H1 (cell line): ENCODE results near the gene PAX6. TPM values are rescaled to one million over a fixed set of nuclear protein-coding genes. Genes with fewer than 3 reads are reported as not detected.

ENCODE experiments used
- CTCF ChIA-PET: fragments of 300-600 bp; sonication (Branson Sonifier 250); formaldehyde crosslinking; loops from one replicate; lab custom pipeline; 2021; ENCODE audit not compliant: partially characterized antibody; lab: Charles Lee
- POLR2A ChIA-PET: fragments of 300-600 bp; sonication (Branson Sonifier 250); formaldehyde crosslinking; loops from one replicate; lab custom pipeline; 2021; ENCODE audit warnings: inconsistent platforms; ENCODE audit not compliant: partially characterized antibody; lab: Charles Lee
- DNase-seq, 2 experiments: peaks; one replicate each; pipeline versions ENCODE4 v3.0.0 to v3.0.0-alpha.2; 2010 to 2022; ENCODE audit warnings: low spot score in 2 of 2, low read depth in 1 of 2, mixed read lengths in 1 of 2
- FAIRE-seq: peaks from 2 replicates; lab custom pipeline; 2011; peaks lifted over from hg19 to GRCh38; lab: Jason Lieb, UNC
- H2AFZ ChIP-seq: 2 replicates; pipeline ENCODE4 v1.8.1; 2012; ENCODE audit warnings: low read length, inconsistent platforms
- H2AK5ac ChIP-seq: 2 replicates; pipeline ENCODE4 v1.6.1; 2013; ENCODE audit warnings: low read depth, low read length
- H2BK120ac ChIP-seq: replicated peaks from 2 replicates; pipeline ENCODE3; 2013; ENCODE audit warnings: low read depth, low read length, inconsistent platforms
- H2BK12ac ChIP-seq: 2 replicates; pipeline ENCODE4 v1.6.1; 2013; ENCODE audit warnings: low read depth, low read length
- H2BK15ac ChIP-seq: 2 replicates; pipeline ENCODE4 v1.6.1; 2013; ENCODE audit warnings: low read length
- H2BK20ac ChIP-seq: 2 replicates; pipeline ENCODE4 v1.6.1; 2013; ENCODE audit warnings: low read length
- H2BK5ac ChIP-seq: 2 replicates; pipeline ENCODE4 v1.6.1; 2013; ENCODE audit warnings: low read depth, low read length
- H3K14ac ChIP-seq: 2 replicates; pipeline ENCODE4 v1.6.1; 2013; ENCODE audit warnings: inconsistent platforms; ENCODE audit not compliant: insufficient read length
- H3K18ac ChIP-seq: 2 replicates; pipeline ENCODE4 v1.6.1; 2013; ENCODE audit warnings: low read length; ENCODE audit errors: extremely low read depth
- H3K23ac ChIP-seq: 2 replicates; pipeline ENCODE4 v1.6.1; 2013; ENCODE audit warnings: inconsistent platforms; ENCODE audit not compliant: insufficient read length
- H3K23me2 ChIP-seq: 2 replicates; pipeline ENCODE4 v1.6.1; 2013; ENCODE audit warnings: low read depth, low read length
- H3K27ac ChIP-seq: 2 replicates; pipeline ENCODE4 v1.6.1; 2011; ENCODE audit warnings: low read depth, low read length, inconsistent platforms
- H3K27me3 ChIP-seq, 4 experiments: replicated peaks in 1 of 4; 1 replicate in 1 of 4; 2 replicates in 3 of 4; pipeline versions ENCODE4 v1.6.1 to v1.8.1; 2011 to 2013; ENCODE audit warnings: low read length in 3 of 4, mild to moderate bottlenecking in 3 of 4, inconsistent platforms in 2 of 4, mixed read lengths in 2 of 4, moderate library complexity in 1 of 4; ENCODE audit not compliant: control insufficient read depth in 3 of 4, insufficient read depth in 3 of 4; ENCODE audit errors: extremely low read depth in 1 of 4
- H3K36me3 ChIP-seq, 4 experiments: 2 replicates each; pipeline versions ENCODE4 v1.6.1 to v1.8.1; 2011 to 2013; ENCODE audit warnings: mild to moderate bottlenecking in 4 of 4, low read length in 3 of 4, moderate library complexity in 2 of 4, control low read depth in 1 of 4, inconsistent platforms in 1 of 4; ENCODE audit not compliant: insufficient read depth in 4 of 4, control insufficient read depth in 2 of 4
- H3K4ac ChIP-seq: replicated peaks from 2 replicates; pipeline ENCODE3; 2013; ENCODE audit warnings: low read length, low read depth, mixed read lengths, inconsistent platforms; ENCODE audit not compliant: insufficient read length
- H3K4me1 ChIP-seq, 4 experiments: replicated peaks in 1 of 4; 1 replicate in 1 of 4; 2 replicates in 3 of 4; pipeline versions ENCODE4 v1.6.1 to v1.8.1; 2011 to 2013; ENCODE audit warnings: low read length in 3 of 4, inconsistent platforms in 2 of 4, mixed read lengths in 1 of 4; ENCODE audit not compliant: insufficient read depth in 4 of 4, control insufficient read depth in 3 of 4
- H3K4me2 ChIP-seq, 2 experiments: 2 replicates each; pipeline versions ENCODE4 v1.6.1 to v1.8.1; 2011 to 2013; ENCODE audit warnings: low read depth in 2 of 2, low read length in 2 of 2, control low read depth in 1 of 2, inconsistent platforms in 1 of 2, mild to moderate bottlenecking in 1 of 2; ENCODE audit not compliant: insufficient read depth in 1 of 2
- H3K4me3 ChIP-seq, 4 experiments: fragments of 200-600, 300-600 bp in 1 of 4; sonication (generic), shearing (Covaris generic), sonication (Bioruptor Twin) in 1 of 4; 2 replicates each; pipeline versions ENCODE4 v1.5.1 to v1.8.1; 2011 to 2016; ENCODE audit warnings: low read length in 4 of 4, low read depth in 3 of 4, control low read depth in 2 of 4, inconsistent platforms in 2 of 4, mild to moderate bottlenecking in 2 of 4, mixed read lengths in 1 of 4, moderate library complexity in 1 of 4; ENCODE audit not compliant: insufficient read depth in 2 of 4; ENCODE audit errors: extremely low read depth in 1 of 4
- H3K56ac ChIP-seq: replicated peaks from 2 replicates; pipeline ENCODE3; 2013; ENCODE audit warnings: low read depth, mild to moderate bottlenecking, mixed read lengths, low read length, inconsistent platforms; ENCODE audit not compliant: insufficient read length
- H3K79me1 ChIP-seq: 2 replicates; pipeline ENCODE4 v1.6.1; 2013; ENCODE audit warnings: low read depth, low read length, control low read depth
- H3K79me2 ChIP-seq, 2 experiments: 2 replicates each; pipeline versions ENCODE4 v1.6.1 to v1.8.1; 2012 to 2013; ENCODE audit warnings: low read length in 2 of 2, mild to moderate bottlenecking in 2 of 2, inconsistent platforms in 1 of 2; ENCODE audit not compliant: insufficient read depth in 2 of 2, control insufficient read depth in 1 of 2
- H3K9ac ChIP-seq, 4 experiments: replicated peaks in 1 of 4; 1 replicate in 1 of 4; 2 replicates in 3 of 4; pipeline versions ENCODE4 v1.6.1 to v1.8.1; 2011 to 2013; ENCODE audit warnings: low read depth in 3 of 4, low read length in 3 of 4, control low read depth in 2 of 4, mild to moderate bottlenecking in 2 of 4, moderate library complexity in 2 of 4, inconsistent platforms in 1 of 4; ENCODE audit errors: extremely low read depth in 1 of 4
- H3K9me3 ChIP-seq, 2 experiments: 2 replicates each; pipeline versions ENCODE4 v1.6.1 to v1.8.1; 2012 to 2013; ENCODE audit warnings: mild to moderate bottlenecking in 2 of 2, moderate library complexity in 2 of 2, control low read depth in 1 of 2, inconsistent platforms in 1 of 2, low read depth in 1 of 2, low read length in 1 of 2, mixed read lengths in 1 of 2; ENCODE audit not compliant: insufficient read depth in 2 of 2
- H4K20me1 ChIP-seq, 2 experiments: replicated peaks in 1 of 2; 2 replicates each; pipeline versions ENCODE3 to v1.8.1; 2011 to 2013; ENCODE audit warnings: inconsistent platforms in 2 of 2, low read length in 2 of 2, mild to moderate bottlenecking in 1 of 2; ENCODE audit not compliant: insufficient read depth in 2 of 2, control insufficient read depth in 1 of 2
- H4K5ac ChIP-seq: 2 replicates; pipeline ENCODE4 v1.6.1; 2013; ENCODE audit warnings: low read length, low read depth, mixed read lengths, inconsistent platforms; ENCODE audit not compliant: insufficient read length
- H4K8ac ChIP-seq: 2 replicates; pipeline ENCODE4 v1.8.0; 2013; ENCODE audit warnings: mild to moderate bottlenecking, moderate library complexity, low read length, inconsistent platforms; ENCODE audit not compliant: insufficient read depth; ENCODE audit errors: extremely low read depth
- H4K91ac ChIP-seq: replicated peaks from 2 replicates; pipeline ENCODE3; 2013; ENCODE audit warnings: low read length, mixed read lengths, inconsistent platforms; ENCODE audit not compliant: insufficient read length
- BACH1 ChIP-seq: IDR thresholded peaks from 2 replicates; pipeline ENCODE4 v1.6.1; 2012; ENCODE audit warnings: low read length, improper control_type of control experiment
- EZH2 ChIP-seq: fragments of 200-600 bp; sonication (generic); IDR thresholded peaks from 2 replicates; pipeline ENCODE4 v1.7.1; 2012; ENCODE audit warnings: low read depth, mild to moderate bottlenecking, moderate library complexity, low read length, inconsistent platforms; ENCODE audit not compliant: severe bottlenecking
- HDAC2 ChIP-seq, 2 experiments: fragments of 300-600 bp in 1 of 2; sonication (generic) in 1 of 2; IDR thresholded peaks; 2 replicates each; pipeline ENCODE4 v1.6.1; 2011 to 2012; ENCODE audit warnings: low read depth in 2 of 2, low read length in 2 of 2, mild to moderate bottlenecking in 2 of 2, moderate library complexity in 2 of 2, borderline replicate concordance in 1 of 2, inconsistent platforms in 1 of 2
- WGBS, 2 experiments: shearing (Covaris generic) in 1 of 2; methylation state at CpG; one replicate each; pipeline versions ENCODE4 v1.1.6 to v1.1.7; 2013 to 2015; ENCODE audit warnings: low lambda C conversion rate in 2 of 2, mixed read lengths in 2 of 2, inconsistent platforms in 1 of 2, low coverage in 1 of 2, missing lambda C conversion rate in 1 of 2; ENCODE audit not compliant: insufficient replicate concordance in 2 of 2, insufficient coverage in 1 of 2, insufficient read length in 1 of 2; ENCODE audit errors: extremely low coverage in 1 of 2, missing lambda C conversion rate in 1 of 2; 5-methylcytosine and 5-hydroxymethylcytosine counted together
- polyA plus RNA-seq, 7 experiments: library from polyadenylated mRNA; depleted of rRNA in 3 of 7; stranded (reverse) in 5 of 7; unstranded in 2 of 7; fragments of >200 nt in 5 of 7; fragments of 200-250 nt in 2 of 7; gene quantifications; 1 replicate in 5 of 7; 2 replicates in 1 of 7; 4 replicates in 1 of 7; pipeline versions ENCODE4 v1.2.1 to v1.2.3, GENCODE V29; 2011 to 2013; ENCODE audit warnings: missing spikeins in 2 of 7, mixed read lengths in 2 of 7
- total RNA-seq: library from RNA; stranded (reverse); fragmentation: NEBNext Ultra II Directional; extraction: Animal tissue kit (Norgen Biotek cat#: 25700); gene quantifications from 2 replicates; pipeline ENCODE4 v1.2.1, GENCODE V29; 2021

Gene PAX6
- total and polyA plus RNA-seq, 2 of the 8 experiments (the other 6 are each of a cell fraction or from before 2014, with no cell fraction given) = 0.30 to 0.65 TPM

GRCh38 chr11:31844351-31844750 is 33.2 kb upstream of the PAX6 start:
- no peak overlapping the region for H4K8ac ChIP-seq
- no peak overlapping the region for H3K27ac ChIP-seq
- no peak overlapping the region for H3K56ac ChIP-seq
- H3K9me3 ChIP-seq = no peaks in the 10 kb centered on the region
- H3K27me3 ChIP-seq = no peaks in the 10 kb centered on the region
- no peak overlapping the region for H3K23ac ChIP-seq
- WGBS, 2 experiments = 64% methylated on average over 6 of the region's 6 CpGs; no CpG with 5 or more reads in 1 of the 2 experiments
- no peak overlapping the region for H3K18ac ChIP-seq
- H4K91ac ChIP-seq = no peak overlapping the region
- no peak overlapping the region for H2AFZ ChIP-seq
- ChIA-PET POLR2A (interaction anchor here (0.7 kb wide), 1 partner anchor 53 kb away, joined by 3 read pairs; no protein-coding TSS in a partner anchor), CTCF (interaction anchor here (0.7 to 3.1 kb wide), 6 partner anchors 10 to 309 kb away, joined by 3 to 10 read pairs (median 5); no protein-coding TSS in a partner anchor)
- no peaks in the 10 kb centered on the region for H3K79me1 ChIP-seq
- no peaks in the 10 kb centered on the region for H3K36me3 ChIP-seq
- FAIRE-seq = no peak
- no peak for DNase-seq
- TF ChIP-seq BACH1 (no peak), EZH2 (no peak), HDAC2 (IDR thresholded peaks at IDR 0.05; ENCODE audit: borderline replicate concordance in 1 of 2, low read depth in 2 of 2, low read length in 2 of 2) (no peak)
- no peak overlapping the region for H3K14ac ChIP-seq
- no peak overlapping the region for H2BK15ac ChIP-seq
- H3K4me1 ChIP-seq = peaks cover 0 to 5% (median 1%) of the 10 kb centered on the region in 4 experiments; a peak in 2 of 7 replicates
- no peak overlapping the region for H3K4me2 ChIP-seq
- H2BK5ac ChIP-seq = no peak overlapping the region
- no peaks in the 10 kb centered on the region for H3K79me2 ChIP-seq
- no peaks in the 10 kb centered on the region for H3K23me2 ChIP-seq
- no peak overlapping the region for H2BK12ac ChIP-seq
- H4K20me1 ChIP-seq = no peaks in the 10 kb centered on the region
- H3K9ac ChIP-seq = no peak overlapping the region
- no peak overlapping the region for H2AK5ac ChIP-seq
- no peak overlapping the region for H2BK20ac ChIP-seq
- no peak overlapping the region for H2BK120ac ChIP-seq
- no peak overlapping the region for H4K5ac ChIP-seq
- H3K4me3 ChIP-seq = no peak overlapping the region
- H3K4ac ChIP-seq = no peak overlapping the region
